A673 (cell line): ENCODE measurements around the gene PAQR5. TPM values are rescaled to one million over a fixed set of nuclear protein-coding genes. Genes with fewer than 3 reads are reported as not detected.

Experiments used
- BruUV-seq: library from RNA; stranded (reverse); fragments of 400-500 nt; replicated peaks from 2 replicates; lab custom pipeline; 2021; lab: Mats Ljungman, UMichigan
- CTCF ChIA-PET: fragments of 300-600 bp; sonication (Branson Sonifier 250); formaldehyde crosslinking; loops from one replicate; lab custom pipeline; 2022; ENCODE audit warnings: antibody characterized with exemption; lab: Charles Lee
- POLR2A ChIA-PET: fragments of 300-600 bp; sonication (Branson Sonifier 250); formaldehyde crosslinking; loops from one replicate; lab custom pipeline; 2022; ENCODE audit warnings: antibody characterized with exemption; ENCODE audit not compliant: low non-redundant PET; lab: Charles Lee
- DNase-seq: peaks from one replicate; pipeline ENCODE4 v3.0.0-alpha.2; 2015; ENCODE audit warnings: low spot score
- H3K27ac ChIP-seq: fragments of 200-600 bp; sonication (generic); 2 replicates; pipeline ENCODE4 v1.5.1; 2016; ENCODE audit warnings: mixed run types, low read depth, mild to moderate bottlenecking, mixed read lengths, antibody characterized with exemption, low read length; ENCODE audit not compliant: poor library complexity, severe bottlenecking
- H3K27me3 ChIP-seq: fragments of 200-600 bp; sonication (generic); replicated peaks from 2 replicates; pipeline ENCODE4 v1.6.1; 2017; ENCODE audit warnings: mixed run types, low read depth, mild to moderate bottlenecking, mixed read lengths, antibody characterized with exemption, low read length; ENCODE audit not compliant: insufficient read depth, poor library complexity
- H3K36me3 ChIP-seq: fragments of 200-600 bp; sonication (generic); 2 replicates; pipeline ENCODE4 v1.6.1; 2016; ENCODE audit warnings: mixed run types, mild to moderate bottlenecking, mixed read lengths, antibody characterized with exemption, low read length; ENCODE audit not compliant: insufficient read depth, poor library complexity, severe bottlenecking
- H3K4me1 ChIP-seq: fragments of 200-600 bp; sonication (generic); 2 replicates; pipeline ENCODE4 v1.6.1; 2017; ENCODE audit warnings: mixed run types, mild to moderate bottlenecking, mixed read lengths, antibody characterized with exemption, low read length; ENCODE audit not compliant: insufficient read depth, poor library complexity, severe bottlenecking
- H3K4me3 ChIP-seq: fragments of 200-600 bp; sonication (generic); 2 replicates; pipeline ENCODE4 v1.5.1; 2016; ENCODE audit warnings: low read depth, mixed run types, mild to moderate bottlenecking, mixed read lengths, low read length; ENCODE audit not compliant: poor library complexity, severe bottlenecking
- H3K9me3 ChIP-seq: fragments of 200-600 bp; sonication (generic); 2 replicates; pipeline ENCODE4 v1.6.1; 2016; ENCODE audit warnings: mixed run types, low read depth, mild to moderate bottlenecking, mixed read lengths, antibody characterized with exemption, low read length; ENCODE audit not compliant: poor library complexity, severe bottlenecking
- EZH2 ChIP-seq: fragments of 200-600 bp; sonication (generic); IDR thresholded peaks from 2 replicates; pipeline ENCODE4 v1.6.1; 2017; ENCODE audit warnings: borderline replicate concordance, low read depth, mild to moderate bottlenecking, mixed read lengths, antibody characterized with exemption, low read length; ENCODE audit not compliant: poor library complexity, severe bottlenecking
- intact Hi-C: fragments of 100-400 bp; cut with micrococcal nuclease; formaldehyde crosslinking; loops from one replicate; pipeline ENCODE4 v1.10.0; 2022; ENCODE audit not compliant: unreplicated experiment
- total RNA-seq: library from RNA; stranded (reverse); gene quantifications from 2 replicates; pipeline ENCODE4 v1.2.3, GENCODE V29; 2021
- TF ChIP-seq, protein P1 (sequence below): fragments of 300-800, 200-600 bp; sonication (generic); conservative IDR thresholded peaks from 2 replicates; pipeline ENCODE4 v1.5.1; 2017; ENCODE audit warnings: low read depth, mild to moderate bottlenecking, antibody characterized with exemption, low read length, moderate library complexity, mixed read lengths

The PAQR5 gene
- total RNA-seq, 1 experiment from 2014 or later = 19.1 TPM

DNA sequence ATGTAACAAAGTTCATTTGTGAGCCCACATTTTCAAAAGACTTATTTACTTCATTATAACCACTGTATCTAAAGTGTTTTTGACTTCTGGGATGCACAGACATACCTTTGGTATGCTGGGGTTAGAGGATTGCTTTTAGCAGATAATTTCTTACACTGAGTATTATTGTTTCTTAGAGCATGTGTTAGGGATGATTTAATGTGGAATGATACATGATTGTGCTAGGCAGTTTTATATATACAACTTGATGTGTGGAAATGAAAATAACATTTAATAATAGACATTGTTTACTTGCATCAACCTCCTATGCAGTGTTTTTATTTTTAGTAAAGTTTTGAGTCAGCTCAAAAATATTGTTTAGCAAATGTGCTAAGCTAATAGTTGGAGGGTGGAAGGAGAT lies 118.9 kb downstream of the PAQR5 start:
- Histone ChIP-seq H3K4me1 (peaks cover 7% of the 10 kb centered on the region), H3K36me3 (peaks cover 66% of the 10 kb centered on the region), H3K9me3 (no peaks in the 10 kb centered on the region), H3K4me3 (no peak overlapping the region), H3K27me3 (no peaks in the 10 kb centered on the region), H3K27ac (no peak overlapping the region)
- TF ChIP-seq EZH2 = no peak
- TF ChIP-seq, protein P1, sequence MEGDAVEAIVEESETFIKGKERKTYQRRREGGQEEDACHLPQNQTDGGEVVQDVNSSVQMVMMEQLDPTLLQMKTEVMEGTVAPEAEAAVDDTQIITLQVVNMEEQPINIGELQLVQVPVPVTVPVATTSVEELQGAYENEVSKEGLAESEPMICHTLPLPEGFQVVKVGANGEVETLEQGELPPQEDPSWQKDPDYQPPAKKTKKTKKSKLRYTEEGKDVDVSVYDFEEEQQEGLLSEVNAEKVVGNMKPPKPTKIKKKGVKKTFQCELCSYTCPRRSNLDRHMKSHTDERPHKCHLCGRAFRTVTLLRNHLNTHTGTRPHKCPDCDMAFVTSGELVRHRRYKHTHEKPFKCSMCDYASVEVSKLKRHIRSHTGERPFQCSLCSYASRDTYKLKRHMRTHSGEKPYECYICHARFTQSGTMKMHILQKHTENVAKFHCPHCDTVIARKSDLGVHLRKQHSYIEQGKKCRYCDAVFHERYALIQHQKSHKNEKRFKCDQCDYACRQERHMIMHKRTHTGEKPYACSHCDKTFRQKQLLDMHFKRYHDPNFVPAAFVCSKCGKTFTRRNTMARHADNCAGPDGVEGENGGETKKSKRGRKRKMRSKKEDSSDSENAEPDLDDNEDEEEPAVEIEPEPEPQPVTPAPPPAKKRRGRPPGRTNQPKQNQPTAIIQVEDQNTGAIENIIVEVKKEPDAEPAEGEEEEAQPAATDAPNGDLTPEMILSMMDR = no peak
- intact Hi-C loops = no loop called here
- ChIA-PET CTCF (no interaction called here), POLR2A (no interaction called here)
- no TSS peak for BruUV-seq
- no peak for DNase-seq

DNA sequence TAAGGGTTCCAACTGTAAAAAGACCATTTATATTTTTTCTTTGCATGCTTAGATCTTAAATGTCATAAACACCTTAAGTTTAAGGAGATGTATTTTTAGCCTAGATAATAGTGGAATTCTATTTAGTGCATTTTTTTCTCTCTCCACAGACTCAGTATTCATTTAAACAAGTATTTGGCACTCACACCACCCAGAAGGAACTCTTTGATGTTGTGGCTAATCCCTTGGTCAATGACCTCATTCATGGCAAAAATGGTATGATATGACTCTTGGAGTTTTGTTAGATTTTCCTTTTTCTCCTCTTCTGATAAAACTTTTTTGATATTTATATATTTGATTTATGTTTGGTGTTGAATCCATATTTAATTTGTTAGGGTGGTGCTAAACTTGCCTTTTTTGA lies 122.8 kb downstream of the PAQR5 start:
- Histone ChIP-seq H3K36me3 (peaks cover 98% of the 10 kb centered on the region), H3K4me1 (no peaks in the 10 kb centered on the region), H3K9me3 (no peaks in the 10 kb centered on the region), H3K27me3 (no peaks in the 10 kb centered on the region), H3K27ac (no peak overlapping the region), H3K4me3 (no peak overlapping the region)
- CTCF ChIA-PET = no interaction called here
- DNase-seq = no peak
- POLR2A ChIA-PET = no interaction called here
- intact Hi-C loops = no loop called here
- BruUV-seq = no TSS peak
- no peak for TF ChIP-seq EZH2
- TF ChIP-seq, protein P1 = no peak

DNA sequence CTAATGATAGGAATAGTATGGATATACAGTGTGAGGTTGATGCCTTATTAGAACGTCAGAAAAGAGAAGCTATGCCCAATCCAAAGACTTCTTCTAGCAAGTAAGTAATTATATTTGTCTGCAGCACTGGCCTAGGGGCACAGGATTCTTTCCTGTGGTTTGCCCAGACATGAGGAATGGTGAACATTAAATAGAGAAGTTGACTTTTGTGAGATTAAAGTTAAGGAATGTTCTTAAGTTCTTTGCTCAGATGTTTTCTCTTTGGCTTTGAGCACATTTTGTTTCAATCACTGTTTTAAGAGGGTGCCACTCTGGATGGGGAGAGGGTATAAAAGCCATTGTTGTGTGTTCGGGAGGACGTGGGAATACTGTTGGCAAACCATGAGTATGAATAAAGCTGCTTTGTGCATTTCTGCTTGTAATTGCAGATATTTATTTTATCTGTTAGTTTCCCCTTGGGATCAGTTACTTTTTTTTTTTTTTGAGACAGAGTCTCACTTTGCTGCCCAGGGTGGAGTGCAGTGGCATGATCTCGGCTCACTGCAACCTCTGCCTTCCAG lies 123.7 kb downstream of the PAQR5 start:
- peaks cover 100% of the 10 kb centered on the region for H3K36me3 ChIP-seq
- H3K27ac ChIP-seq = no peak overlapping the region
- no peak for TF ChIP-seq EZH2
- intact Hi-C loops = no loop called here
- no TSS peak for BruUV-seq
- no peak overlapping the region for H3K4me3 ChIP-seq
- ChIA-PET POLR2A (no interaction called here), CTCF (no interaction called here)
- H3K9me3 ChIP-seq = no peaks in the 10 kb centered on the region
- no peaks in the 10 kb centered on the region for H3K4me1 ChIP-seq
- no peaks in the 10 kb centered on the region for H3K27me3 ChIP-seq
- DNase-seq = no peak

DNA sequence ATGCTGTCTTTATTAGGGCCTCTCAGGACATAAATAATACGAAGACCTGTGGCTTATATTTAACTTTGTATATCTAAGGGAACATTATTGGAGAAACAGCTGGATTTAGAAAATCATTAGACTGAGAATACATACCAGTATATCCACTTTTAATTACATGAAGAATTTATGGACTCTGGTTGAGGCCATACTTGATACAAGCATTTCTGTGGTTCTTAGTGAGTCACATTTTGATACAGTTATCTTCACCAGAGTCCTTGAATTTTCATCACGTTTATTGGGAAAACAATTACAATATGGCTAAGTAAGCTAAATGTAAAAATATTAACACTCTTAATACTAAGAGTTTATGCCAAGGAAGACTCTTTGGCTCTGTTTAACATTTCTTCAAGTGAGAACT lies 125.3 kb downstream of the PAQR5 start:
- DNase-seq = no peak
- BruUV-seq = no TSS peak
- peaks cover 99% of the 10 kb centered on the region for H3K36me3 ChIP-seq
- ChIA-PET POLR2A (no interaction called here), CTCF (no interaction called here)
- H3K27ac ChIP-seq = no peak overlapping the region
- no peaks in the 10 kb centered on the region for H3K4me1 ChIP-seq
- no peak overlapping the region for H3K4me3 ChIP-seq
- H3K9me3 ChIP-seq = no peaks in the 10 kb centered on the region
- H3K27me3 ChIP-seq = no peaks in the 10 kb centered on the region
- TF ChIP-seq, protein P1 = no peak
- intact Hi-C loops = no loop called here
